Left ventricle myocardium inferior (tissue), 1 donor: Measurements from ENCODE around the gene ZKSCAN1. TPM values are rescaled to one million over a fixed set of nuclear protein-coding genes. Genes with fewer than 3 reads are reported as not detected.

Source experiments
- DNase-seq: peaks from one replicate; pipeline ENCODE4 v3.0.0-alpha.2; 2020
- H3K27ac ChIP-seq: fragments of 200-600 bp; replicated peaks from 2 replicates; pipeline ENCODE4 v1.8.0; 2021
- H3K27me3 ChIP-seq: fragments of 200-600 bp; 2 replicates; pipeline ENCODE4 v1.8.0; 2021; ENCODE audit warnings: low read depth
- H3K36me3 ChIP-seq: fragments of 200-600 bp; 2 replicates; pipeline ENCODE4 v1.8.0; 2021
- H3K4me1 ChIP-seq: fragments of 200-600 bp; 2 replicates; pipeline ENCODE4 v1.8.0; 2021
- H3K4me3 ChIP-seq: fragments of 200-600 bp; 2 replicates; pipeline ENCODE4 v1.8.0; 2021; ENCODE audit warnings: mild to moderate bottlenecking, moderate library complexity
- H3K9me3 ChIP-seq: fragments of 200-600 bp; replicated peaks from 2 replicates; pipeline ENCODE4 v1.8.0; 2021
- CTCF ChIP-seq: fragments of 200-600 bp; IDR thresholded peaks from 2 replicates; pipeline ENCODE4 v1.8.0; 2021; ENCODE audit warnings: antibody characterized with exemption, mild to moderate bottlenecking, borderline replicate concordance
- intact Hi-C: fragments of 100-400 bp; cut with micrococcal nuclease; formaldehyde crosslinking; loops from one replicate; pipeline ENCODE4 v1.11.0; 2022
- total RNA-seq: library from RNA; stranded (reverse); fragmentation: NEBNext Ultra II Directional; extraction: Animal tissue kit (Norgen Biotek cat#: 25700); gene quantifications from one replicate; pipeline ENCODE4 v1.2.1, GENCODE V29; 2021
- donor health status: DM: no; HTN: yes; CAD: no; lungs with severe emphysema.

ZKSCAN1 gene
- total RNA-seq, 1 donor from 2014 or later, result 37.1 TPM

GRCh38 chr7:100057006-100057405 lies 41.6 kb downstream of the ZKSCAN1 start:
- H3K27ac ChIP-seq, result no peak overlapping the region
- intact Hi-C loops, result no loop called here
- DNase-seq, result no peak
- TF ChIP-seq CTCF, result no peak
- H3K9me3 ChIP-seq, result no peaks in the 10 kb centered on the region
- H3K4me3 ChIP-seq, result no peak overlapping the region
- H3K27me3 ChIP-seq, result no peaks in the 10 kb centered on the region
- peaks cover 10% of the 10 kb centered on the region for H3K4me1 ChIP-seq
- peaks cover 57% of the 10 kb centered on the region for H3K36me3 ChIP-seq

- no peaks in the 10 kb centered on the region for H3K27me3 ChIP-seq
- intact Hi-C loops, result no loop called here
- H3K9me3 ChIP-seq, result no peaks in the 10 kb centered on the region
- no peak for TF ChIP-seq CTCF
- peaks cover 74% of the 10 kb centered on the region for H3K36me3 ChIP-seq
- DNase-seq, result no peak
- no peak overlapping the region for H3K4me3 ChIP-seq
- no peaks in the 10 kb centered on the region for H3K4me1 ChIP-seq
- no peak overlapping the region for H3K27ac ChIP-seq
These were observed 43.9 kb downstream of the ZKSCAN1 start for GRCh38 chr7:100059251-100059739.

DNA sequence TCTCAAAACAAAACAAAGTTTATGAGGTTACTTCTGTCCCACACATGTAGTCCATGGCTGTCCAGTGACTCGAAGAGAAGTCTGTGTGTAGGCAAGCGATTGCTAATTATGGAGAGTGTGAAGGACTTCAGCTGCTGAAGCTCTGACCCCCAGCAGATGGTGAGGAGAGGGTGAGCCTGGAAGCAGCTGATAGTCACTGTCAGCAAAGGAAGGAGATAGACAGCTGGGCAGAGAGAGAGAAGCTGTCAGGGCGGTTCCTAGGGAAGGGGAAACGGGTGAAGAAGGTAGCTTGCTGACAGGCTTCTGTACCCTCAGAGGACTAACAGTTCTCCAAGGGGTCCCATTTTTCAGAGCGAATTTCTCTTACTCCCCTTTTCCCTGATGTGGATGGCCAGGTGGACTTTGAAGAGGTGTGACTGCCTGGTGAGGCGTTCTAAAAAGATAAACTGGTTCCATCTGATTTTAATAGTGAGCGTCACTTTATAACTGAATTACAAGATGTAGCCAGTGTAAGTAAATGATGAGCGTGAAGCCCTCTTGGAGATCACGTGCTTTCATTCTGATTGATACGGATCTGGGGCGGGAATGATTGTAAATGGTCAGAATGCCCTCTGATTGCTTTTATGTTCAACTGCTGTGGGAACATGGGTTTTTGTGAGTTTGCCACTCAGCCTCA lies 46.3 kb downstream of the ZKSCAN1 start:
- Histone ChIP-seq H3K27ac (no peak overlapping the region), H3K36me3 (peaks cover 79% of the 10 kb centered on the region), H3K4me3 (no peak overlapping the region), H3K9me3 (no peaks in the 10 kb centered on the region), H3K27me3 (no peaks in the 10 kb centered on the region), H3K4me1 (peaks cover 18% of the 10 kb centered on the region)
- no peak for TF ChIP-seq CTCF
- intact Hi-C loops, result no loop called here
- DNase-seq, result no peak

- no peak for TF ChIP-seq CTCF
- no peak for DNase-seq
- Histone ChIP-seq H3K27me3 (no peaks in the 10 kb centered on the region), H3K36me3 (peaks cover 63% of the 10 kb centered on the region), H3K4me1 (peaks cover 20% of the 10 kb centered on the region), H3K4me3 (no peak overlapping the region), H3K27ac (no peak overlapping the region), H3K9me3 (no peaks in the 10 kb centered on the region)
- intact Hi-C loops, result no loop called here
These were observed 48.0 kb downstream of the ZKSCAN1 start for GRCh38 chr7:100063376-100063775.

DNA sequence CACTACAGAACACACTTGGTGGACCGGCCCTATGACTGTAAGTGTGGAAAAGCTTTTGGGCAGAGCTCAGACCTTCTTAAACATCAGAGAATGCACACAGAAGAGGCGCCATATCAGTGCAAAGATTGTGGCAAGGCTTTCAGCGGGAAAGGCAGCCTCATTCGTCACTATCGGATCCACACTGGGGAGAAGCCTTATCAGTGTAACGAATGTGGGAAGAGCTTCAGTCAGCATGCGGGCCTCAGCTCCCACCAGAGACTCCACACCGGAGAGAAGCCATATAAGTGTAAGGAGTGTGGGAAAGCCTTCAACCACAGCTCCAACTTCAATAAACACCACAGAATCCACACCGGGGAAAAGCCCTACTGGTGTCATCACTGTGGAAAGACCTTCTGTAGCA lies 48.8 kb downstream of the ZKSCAN1 start:
- intact Hi-C loops, result no loop called here
- Histone ChIP-seq H3K4me3 (no peak overlapping the region), H3K27me3 (no peaks in the 10 kb centered on the region), H3K9me3 (peaks cover 4% of the 10 kb centered on the region), H3K4me1 (peaks cover 20% of the 10 kb centered on the region), H3K27ac (no peak overlapping the region), H3K36me3 (peaks cover 63% of the 10 kb centered on the region)
- no peak for TF ChIP-seq CTCF
- no peak for DNase-seq
